ENCODE data around the gene TBL2.
"Not testable (repeated sequence)": the region's sequence is repeated elsewhere in the genome, so short reads cannot be mapped to it uniquely, and the experiment has no call there.

Gene TBL2

GRCh38 chr7:73537051-73537450, 41.3 kb downstream of the TBL2 start:
- in situ Hi-C loops (cut with MboI; ENCODE audit: low sequenced_read_pairs) = no loop called here

- in situ Hi-C loops (cut with MboI; ENCODE audit: low sequenced_read_pairs) = no loop called here
These were observed 41.9 kb downstream of the TBL2 start for GRCh38 chr7:73536479-73536878.

DNA sequence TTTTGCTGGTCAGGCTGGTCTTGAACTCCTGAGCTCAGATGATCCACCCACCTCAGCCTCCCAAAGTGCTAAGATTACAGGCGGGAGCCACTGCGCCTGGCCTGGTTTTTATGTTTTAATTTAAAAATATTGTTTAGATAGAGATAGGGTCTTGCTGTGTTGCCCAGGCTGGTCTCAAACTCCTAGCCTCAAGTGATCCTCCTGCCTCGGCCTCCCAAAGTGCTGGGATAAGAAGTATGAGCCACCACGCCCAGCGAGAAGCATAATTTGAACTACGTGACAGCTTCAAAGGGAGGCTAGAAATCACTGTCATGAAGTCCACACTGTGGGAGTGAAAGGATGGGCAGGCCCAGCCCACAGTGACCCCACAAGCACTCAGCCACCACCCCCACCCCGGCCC, 42.5 kb downstream of the TBL2 start:
- in situ Hi-C loops (cut with MboI; ENCODE audit: low sequenced_read_pairs) = not testable (repeated sequence)

- in situ Hi-C loops (cut with MboI; ENCODE audit: low sequenced_read_pairs) = no loop called here
These were observed 44.6 kb downstream of the TBL2 start for GRCh38 chr7:73533742-73534141.

- in situ Hi-C loops (cut with MboI; ENCODE audit: low sequenced_read_pairs) = no loop called here
These were observed 46.2 kb downstream of the TBL2 start for GRCh38 chr7:73532224-73532623.

DNA sequence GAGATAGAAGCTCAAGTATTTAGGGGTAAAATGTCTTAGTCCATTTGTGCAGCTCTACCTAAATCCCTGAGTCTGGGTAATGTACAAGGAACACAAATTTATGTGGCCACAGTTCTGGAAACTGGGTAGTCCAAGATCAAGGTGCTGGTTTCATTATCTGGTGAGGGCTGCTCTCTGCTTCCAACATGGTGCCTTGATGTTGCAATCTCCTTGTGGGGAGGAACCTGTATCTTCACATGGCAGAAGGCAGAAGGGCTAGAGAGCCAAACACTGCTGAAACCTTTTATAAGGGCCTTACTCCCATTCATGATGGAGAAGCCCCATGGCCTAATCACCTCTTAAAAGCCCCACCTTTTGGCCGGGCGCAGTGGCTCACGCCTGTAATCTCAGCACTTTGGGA, 47.6 kb downstream of the TBL2 start:
- in situ Hi-C loops (cut with MboI; ENCODE audit: low sequenced_read_pairs) = no loop called here

DNA sequence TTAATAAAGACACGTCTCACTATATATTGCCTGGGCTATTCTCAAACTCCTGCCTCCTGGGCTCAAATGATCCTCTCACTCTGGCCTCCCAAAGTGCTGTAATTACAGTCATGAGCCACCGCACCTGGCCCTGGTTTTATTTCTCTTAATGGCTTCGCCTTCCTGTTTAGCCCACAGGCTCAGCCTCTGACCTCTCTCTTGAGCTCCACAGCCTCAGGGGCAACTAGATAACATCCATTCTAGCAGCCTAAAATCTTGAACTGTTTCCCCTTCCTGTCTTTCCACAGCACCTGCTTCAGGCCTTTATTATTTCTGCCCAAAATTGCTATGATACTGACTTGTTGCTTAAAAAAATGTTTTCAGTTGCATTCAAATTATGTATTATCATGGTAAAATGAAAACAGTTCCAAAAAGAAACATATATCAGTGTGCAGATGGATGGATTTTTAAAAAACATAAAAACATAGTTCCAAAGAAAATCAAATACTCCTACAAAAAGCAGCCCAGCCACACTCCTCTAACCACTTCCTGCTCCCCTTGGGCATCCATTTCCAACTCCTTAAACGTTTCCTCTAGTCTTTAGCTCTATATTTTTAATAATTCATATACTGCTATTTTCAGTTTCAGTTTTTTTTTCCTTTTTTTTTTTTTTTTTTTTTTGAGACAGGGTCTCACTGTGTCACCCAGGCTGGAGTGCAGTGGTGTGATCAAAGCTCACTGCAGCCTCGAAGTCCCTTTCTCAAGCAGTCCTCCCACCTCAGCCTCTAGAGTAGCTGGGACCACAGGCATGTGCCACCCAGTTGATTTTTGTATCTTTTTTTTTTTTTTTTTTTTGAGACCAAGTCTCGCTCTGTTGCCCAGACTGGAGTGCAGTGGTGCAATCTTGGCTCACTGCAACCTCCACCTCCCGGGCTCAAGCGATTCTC, 51.2 kb downstream of the TBL2 start:
- in situ Hi-C loops (cut with MboI; ENCODE audit: low sequenced_read_pairs) = no loop called here

GRCh38 chr7:73526158-73526494, 52.3 kb downstream of the TBL2 start:
- in situ Hi-C loops (cut with MboI; ENCODE audit: low sequenced_read_pairs) = not testable (repeated sequence)

GRCh38 chr7:73522105-73522872, 56.1 kb downstream of the TBL2 start, which contains the start of gene BAZ1B:
Gene BAZ1B (minus strand): TSS chr7:73522293. CDS start chr7:73521933, 360 bp downstream.
- in situ Hi-C loops (cut with MboI; ENCODE audit: low sequenced_read_pairs) = no loop called here

DNA sequence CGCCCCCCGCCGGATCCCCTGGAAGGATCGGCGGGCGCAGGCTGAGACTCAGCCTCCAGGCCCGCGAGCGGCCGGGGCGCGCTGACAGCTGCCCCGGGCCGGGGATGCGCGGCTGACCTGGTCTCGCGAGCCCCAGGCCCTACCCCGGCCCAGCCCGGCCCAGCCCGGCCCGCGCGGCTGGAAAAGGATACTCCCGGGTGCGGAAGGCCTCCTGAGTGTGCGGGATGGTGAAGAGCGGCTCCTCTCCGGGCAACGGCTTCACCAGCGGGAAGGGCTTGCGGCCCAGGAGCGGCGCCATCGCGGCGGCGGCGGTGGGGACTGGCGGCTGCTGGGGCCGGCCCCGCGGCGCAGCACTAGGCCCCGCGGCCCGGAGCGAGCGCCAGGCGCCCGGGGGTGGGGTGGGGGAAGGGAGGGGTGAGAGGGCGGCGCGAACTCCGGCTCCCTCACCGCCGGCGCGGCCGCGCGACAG, 56.7 kb downstream of the TBL2 start:
- in situ Hi-C loops (cut with MboI; ENCODE audit: low sequenced_read_pairs) = no loop called here

- in situ Hi-C loops (cut with MboI; ENCODE audit: low sequenced_read_pairs) = no loop called here
These were observed 57.4 kb downstream of the TBL2 start for GRCh38 chr7:73520673-73521635.

DNA sequence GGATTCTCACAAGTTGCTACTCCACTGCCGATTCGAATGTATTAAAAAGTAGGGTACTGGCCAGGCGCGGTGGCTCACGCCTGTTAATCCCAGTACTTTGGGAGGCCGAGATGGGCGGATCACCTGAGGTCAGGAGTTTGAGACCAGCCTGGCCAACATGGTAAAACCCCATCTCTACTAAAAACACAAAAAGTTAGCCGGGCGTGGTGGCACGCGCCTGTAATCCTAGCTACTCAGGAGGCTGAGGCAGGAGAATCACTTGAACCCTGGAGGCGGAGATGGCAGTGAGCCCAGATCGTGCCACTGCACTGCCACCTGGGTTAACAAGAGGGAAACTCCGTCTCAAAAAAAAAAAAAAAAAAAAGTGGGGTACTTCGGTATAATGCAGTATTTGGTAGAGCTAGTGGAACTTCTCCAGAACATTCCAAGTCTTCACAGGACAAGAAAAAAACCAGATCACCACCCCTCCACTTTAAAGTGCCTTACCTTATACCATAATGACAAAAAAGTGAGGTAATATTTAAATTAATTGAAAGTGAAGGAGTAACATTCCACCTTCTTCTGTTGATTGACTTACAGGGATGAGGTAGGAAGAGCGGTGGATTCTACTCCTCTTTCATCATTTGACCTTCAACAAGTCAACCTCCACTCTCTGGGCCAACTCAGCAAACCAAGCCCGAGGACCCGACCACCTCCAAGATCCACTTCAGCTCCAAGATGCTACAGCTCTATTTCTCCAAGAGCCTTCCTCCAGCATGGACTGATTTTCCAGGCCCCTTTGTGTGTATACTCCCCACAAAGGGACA, 58.3 kb downstream of the TBL2 start:
- in situ Hi-C loops (cut with MboI; ENCODE audit: low sequenced_read_pairs) = no loop called here

- in situ Hi-C loops (cut with MboI; ENCODE audit: low sequenced_read_pairs) = no loop called here
These were observed 59.9 kb downstream of the TBL2 start for GRCh38 chr7:73518470-73518869.

All from hTERT RPE-1 (cell line).